ENCODE data around the gene CPNE4. TPM values are rescaled to one million over a fixed set of nuclear protein-coding genes. Genes with fewer than 3 reads are reported as not detected.

CPNE4 gene
- total and polyA plus RNA-seq, 9 of the 15 experiments (the other 6 are each of a cell fraction or from before 2014, with no cell fraction given) = not detected

DNA sequence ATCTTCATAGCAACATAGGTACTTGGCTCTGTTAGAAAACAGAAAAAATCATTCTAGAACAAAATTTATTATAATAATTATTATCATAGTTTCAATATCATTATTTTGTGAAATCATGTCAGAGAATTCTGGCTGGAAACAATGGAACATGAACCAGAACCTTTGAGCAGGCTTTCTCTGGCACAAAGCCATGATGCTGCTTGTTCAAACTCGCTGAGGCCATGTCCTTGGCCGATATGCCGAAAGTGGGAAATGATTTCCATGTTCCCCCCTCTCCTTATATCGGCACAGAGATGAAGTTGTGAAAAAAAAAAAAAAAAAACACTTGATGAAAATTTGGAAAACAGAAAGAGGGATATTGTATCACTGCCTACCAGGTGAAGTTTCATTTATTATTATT is 483.1 kb downstream of the CPNE4 start:
- CTCF ChIA-PET (ENCODE audit: low intra/inter-chr PET ratio) = no interaction called here
- Histone ChIP-seq H3K27ac (ENCODE audit: extremely low read depth, low read depth, low read length) (no peak overlapping the region), H3K79me2 (ENCODE audit: control insufficient read depth, insufficient read depth, low read length) (no peaks in the 10 kb centered on the region), H3K4me3 (no peak overlapping the region), H3K4me1 (replicated peaks in 1 of 2; ENCODE audit: control insufficient read depth in 2 of 2, insufficient read depth in 2 of 2, low read length in 2 of 2) (no peaks in the 10 kb centered on the region), H3K4me2 (ENCODE audit: insufficient read depth, low read length) (no peak overlapping the region), H3K9me1 (ENCODE audit: control insufficient read depth, insufficient read depth, low read length) (no peaks in the 10 kb centered on the region), H3K27me3 (ENCODE audit: control insufficient read depth in 2 of 2, insufficient read depth in 2 of 2, low read length in 2 of 2) (no peaks in the 10 kb centered on the region), H4K20me1 (replicated peaks; ENCODE audit: control insufficient read depth, insufficient read depth, low read length) (no peaks in the 10 kb centered on the region), H3K9me3 (replicated peaks; ENCODE audit: control insufficient read depth, insufficient read depth, low read depth, low read length) (no peaks in the 10 kb centered on the region), H2AFZ (ENCODE audit: low read depth, low read length) (no peak overlapping the region), H3K9ac (ENCODE audit: insufficient read depth in 1 of 2, low read depth in 2 of 2, low read length in 2 of 2) (no peak overlapping the region), H3K36me3 (ENCODE audit: control insufficient read depth, insufficient read depth, low read length) (no peaks in the 10 kb centered on the region)
- in situ Hi-C loops (cut with MboI) = no loop called here
- intact Hi-C loops (cut with micrococcal nuclease) = no loop called here
- ATAC-seq (no peak), FAIRE-seq (no peak), DNase-seq (ENCODE audit: extremely low read depth in 1 of 4, low spot score in 3 of 4) (no peak)
- TF ChIP-seq ZNF354B (CRISPR knock-in tag; IDR thresholded peaks at IDR 0.05) = no peak
- TF ChIP-seq HMG20B (CRISPR knock-in tag; IDR thresholded peaks at IDR 0.05) = no peak
- TF ChIP-seq CREM (IDR thresholded peaks at IDR 0.05; ENCODE audit: low read depth) = no peak
- 0% methylated on average over 1 of the region's 4 CpGs for WGBS (ENCODE audit: insufficient coverage, low coverage, missing lambda C conversion rate)
- BruUV-seq (replicated peaks) = no TSS peak
- POLR2A ChIA-PET = no interaction called here

DNA sequence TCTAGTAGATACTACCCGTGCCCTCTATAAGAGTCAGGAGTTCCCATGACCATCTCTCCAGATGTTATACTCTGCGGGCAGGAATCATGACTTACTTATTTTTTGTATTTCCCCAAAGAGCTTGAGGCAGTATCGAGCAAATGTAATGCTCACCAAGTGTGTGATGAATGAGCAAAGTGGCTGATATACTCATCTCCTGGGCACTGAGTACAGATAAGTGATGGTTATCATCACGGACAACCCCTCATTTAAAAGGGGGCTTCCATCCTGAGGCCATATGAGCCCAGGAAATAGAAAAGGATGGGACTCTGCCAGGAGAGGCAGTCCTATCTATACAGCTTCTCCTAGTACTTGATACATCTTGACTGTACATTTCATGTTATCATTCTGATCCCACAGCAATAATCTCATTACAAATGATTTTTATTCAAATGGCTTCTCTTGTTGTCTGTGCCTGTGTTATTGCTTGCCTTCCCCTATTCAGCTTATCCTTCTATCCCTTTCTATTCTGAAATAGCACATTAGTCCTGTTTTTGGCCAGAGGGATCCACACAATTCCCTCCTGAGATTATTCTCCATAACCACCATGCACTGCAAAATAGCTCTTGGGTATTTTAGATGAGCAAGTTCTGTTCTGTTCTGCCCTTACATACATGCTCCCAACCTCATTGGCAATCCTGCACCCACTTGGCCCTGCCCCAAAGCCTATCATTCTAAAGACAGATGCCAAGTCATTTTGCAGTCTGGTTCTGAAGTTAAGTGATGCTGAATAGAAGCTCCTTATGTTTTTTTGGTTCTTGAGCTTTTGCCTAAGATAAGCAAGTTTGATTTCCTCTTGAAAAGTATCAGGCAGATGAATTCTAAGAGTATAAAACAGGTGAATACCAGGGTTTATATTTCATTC is 484.0 kb downstream of the CPNE4 start:
- Histone ChIP-seq H3K36me3 (ENCODE audit: control insufficient read depth, insufficient read depth, low read length) (no peaks in the 10 kb centered on the region), H3K9me1 (ENCODE audit: control insufficient read depth, insufficient read depth, low read length) (no peaks in the 10 kb centered on the region), H3K27me3 (ENCODE audit: control insufficient read depth in 2 of 2, insufficient read depth in 2 of 2, low read length in 2 of 2) (no peaks in the 10 kb centered on the region), H3K9me3 (replicated peaks; ENCODE audit: control insufficient read depth, insufficient read depth, low read depth, low read length) (no peaks in the 10 kb centered on the region), H3K4me1 (replicated peaks in 1 of 2; ENCODE audit: control insufficient read depth in 2 of 2, insufficient read depth in 2 of 2, low read length in 2 of 2) (no peaks in the 10 kb centered on the region), H2AFZ (ENCODE audit: low read depth, low read length) (no peak overlapping the region), H3K4me3 (no peak overlapping the region), H3K4me2 (ENCODE audit: insufficient read depth, low read length) (no peak overlapping the region), H3K27ac (ENCODE audit: extremely low read depth, low read depth, low read length) (no peak overlapping the region), H3K9ac (ENCODE audit: insufficient read depth in 1 of 2, low read depth in 2 of 2, low read length in 2 of 2) (no peak overlapping the region), H4K20me1 (replicated peaks; ENCODE audit: control insufficient read depth, insufficient read depth, low read length) (no peaks in the 10 kb centered on the region), H3K79me2 (ENCODE audit: control insufficient read depth, insufficient read depth, low read length) (no peaks in the 10 kb centered on the region)
- FAIRE-seq = no peak
- BruUV-seq (replicated peaks) = no TSS peak
- CTCF ChIA-PET (ENCODE audit: low intra/inter-chr PET ratio) = interaction anchor here (1.2 kb wide), 1 partner anchor 478 kb away, joined by 4 read pairs; no protein-coding TSS in a partner anchor
- WGBS (ENCODE audit: insufficient coverage, low coverage, missing lambda C conversion rate) = 0% methylated on average over 4 of the region's 4 CpGs
- POLR2A ChIA-PET = no interaction called here
- in situ Hi-C loops (cut with MboI) (no loop called here), intact Hi-C loops (cut with micrococcal nuclease) (no loop called here)
- DNase-seq (ENCODE audit: extremely low read depth in 1 of 4, low spot score in 3 of 4) = no peak
- no peak for ATAC-seq
- TF ChIP-seq ZNF143 (CRISPR knock-in tag; IDR thresholded peaks at IDR 0.05) (no peak), THRB (CRISPR knock-in tag; conservative IDR thresholded peaks at IDR 0.05) (no peak), HDAC2 (IDR thresholded peaks at IDR 0.05) (no peak), HMG20A (CRISPR knock-in tag; conservative IDR thresholded peaks at IDR 0.05) (no peak), ZNF347 (CRISPR knock-in tag; IDR thresholded peaks at IDR 0.05; ENCODE audit: low read depth) (no peak), ZNF583 (CRISPR knock-in tag; IDR thresholded peaks at IDR 0.05) (no peak), E2F8 (IDR thresholded peaks at IDR 0.05; ENCODE audit: low read depth, partially characterized antibody) (no peak)
- TF ChIP-seq, protein P1, sequence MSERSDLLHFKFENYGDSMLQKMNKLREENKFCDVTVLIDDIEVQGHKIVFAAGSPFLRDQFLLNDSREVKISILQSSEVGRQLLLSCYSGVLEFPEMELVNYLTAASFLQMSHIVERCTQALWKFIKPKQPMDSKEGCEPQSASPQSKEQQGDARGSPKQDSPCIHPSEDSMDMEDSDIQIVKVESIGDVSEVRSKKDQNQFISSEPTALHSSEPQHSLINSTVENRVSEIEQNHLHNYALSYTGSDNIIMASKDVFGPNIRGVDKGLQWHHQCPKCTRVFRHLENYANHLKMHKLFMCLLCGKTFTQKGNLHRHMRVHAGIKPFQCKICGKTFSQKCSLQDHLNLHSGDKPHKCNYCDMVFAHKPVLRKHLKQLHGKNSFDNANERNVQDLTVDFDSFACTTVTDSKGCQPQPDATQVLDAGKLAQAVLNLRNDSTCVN (CRISPR knock-in tag; IDR thresholded peaks at IDR 0.05) = no peak

Measured in K562 (cell line).